SK-N-SH (cell line): ENCODE results near the gene CHST11.

Experiments
- CHD2 ChIP-seq: fragments of 150-350 bp; IDR thresholded peaks from 2 replicates; pipeline ENCODE4 v1.6.1; 2018; ENCODE audit warnings: low read length; ENCODE audit not compliant: partially characterized antibody
- MXI1 ChIP-seq: IDR thresholded peaks from 2 replicates; pipeline ENCODE4 v1.6.1; 2012; ENCODE audit warnings: mild to moderate bottlenecking, low read depth, low read length, improper control_type of control experiment
- RAD21 ChIP-seq: IDR thresholded peaks from 2 replicates; pipeline ENCODE4 v1.6.1; 2012; ENCODE audit warnings: mild to moderate bottlenecking, low read length
- TAF1 ChIP-seq: IDR thresholded peaks from 2 replicates; pipeline ENCODE4 v1.6.1; 2012; ENCODE audit warnings: low read depth, mild to moderate bottlenecking, low read length, moderate library complexity, borderline replicate concordance

DNA sequence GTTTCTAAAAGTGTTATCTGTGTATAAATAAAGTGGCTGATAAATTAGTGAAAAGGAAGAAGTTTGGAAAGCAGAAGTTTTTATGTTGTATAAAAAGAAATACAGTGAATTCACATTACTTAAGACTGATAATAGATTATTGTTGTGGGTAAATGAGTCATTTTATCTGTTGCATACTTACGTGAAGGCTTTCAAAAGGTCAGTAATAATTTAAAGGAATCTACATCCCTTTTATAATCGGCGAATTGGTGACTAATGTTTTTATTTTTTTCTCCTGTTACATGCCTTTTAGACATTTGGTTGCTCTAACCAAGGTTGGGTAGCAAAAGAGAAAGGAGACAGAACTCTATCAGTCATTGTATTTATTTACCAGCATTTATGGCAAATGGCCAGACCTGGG lies 345.5 kb downstream of the CHST11 start:
- TF ChIP-seq RAD21: no peak
- no peak for TF ChIP-seq MXI1
- TF ChIP-seq TAF1: no peak
- no peak for TF ChIP-seq CHD2
